WI38 (cell line): Measurements from ENCODE around the gene TRMT10B.

Experiments
- H3K4me3 ChIP-seq: 2 replicates; pipeline ENCODE4 v1.5.1; 2011; ENCODE audit warnings: low read depth, mild to moderate bottlenecking, control low read depth, low read length
- CTCF ChIP-seq: IDR thresholded peaks from 2 replicates; pipeline ENCODE4 v1.5.1; 2012; ENCODE audit warnings: low read depth, mild to moderate bottlenecking, control low read depth, low read length

Gene TRMT10B

GRCh38 chr9:37753489-37754190 is at the start of gene TRMT10B:
TRMT10B (plus strand) TSS chr9:37753805; CDS start chr9:37761932, 8,127 bp downstream.
- H3K4me3 ChIP-seq, result peak within 1 kb of the TSS; percentile 78
- no peak for TF ChIP-seq CTCF

GRCh38 chr9:37705787-37706186 is 47.8 kb upstream of the TRMT10B start:
- TF ChIP-seq CTCF, result no peak
- H3K4me3 ChIP-seq, result no peak overlapping the region

- no peak overlapping the region for H3K4me3 ChIP-seq
- TF ChIP-seq CTCF, result no peak
These were observed 47.3 kb upstream of the TRMT10B start for GRCh38 chr9:37706290-37706689.

GRCh38 chr9:37707748-37708147 is 45.9 kb upstream of the TRMT10B start:
- no peak overlapping the region for H3K4me3 ChIP-seq
- no peak for TF ChIP-seq CTCF

GRCh38 chr9:37710046-37710445 is 43.6 kb upstream of the TRMT10B start:
- no peak overlapping the region for H3K4me3 ChIP-seq

GRCh38 chr9:37715260-37715659 is 38.3 kb upstream of the TRMT10B start:
- no peak for TF ChIP-seq CTCF
- H3K4me3 ChIP-seq, result no peak overlapping the region

More at GRCh38 chr9:37710046-37710445, 43.6 kb upstream of the TRMT10B start:
- TF ChIP-seq CTCF, result no peak

- H3K4me3 ChIP-seq, result no peak overlapping the region
- TF ChIP-seq CTCF, result no peak
These were observed 37.6 kb upstream of the TRMT10B start for GRCh38 chr9:37715991-37716505.
